Measurements from ENCODE around the gene CAMSAP2.

CAMSAP2 gene

DNA sequence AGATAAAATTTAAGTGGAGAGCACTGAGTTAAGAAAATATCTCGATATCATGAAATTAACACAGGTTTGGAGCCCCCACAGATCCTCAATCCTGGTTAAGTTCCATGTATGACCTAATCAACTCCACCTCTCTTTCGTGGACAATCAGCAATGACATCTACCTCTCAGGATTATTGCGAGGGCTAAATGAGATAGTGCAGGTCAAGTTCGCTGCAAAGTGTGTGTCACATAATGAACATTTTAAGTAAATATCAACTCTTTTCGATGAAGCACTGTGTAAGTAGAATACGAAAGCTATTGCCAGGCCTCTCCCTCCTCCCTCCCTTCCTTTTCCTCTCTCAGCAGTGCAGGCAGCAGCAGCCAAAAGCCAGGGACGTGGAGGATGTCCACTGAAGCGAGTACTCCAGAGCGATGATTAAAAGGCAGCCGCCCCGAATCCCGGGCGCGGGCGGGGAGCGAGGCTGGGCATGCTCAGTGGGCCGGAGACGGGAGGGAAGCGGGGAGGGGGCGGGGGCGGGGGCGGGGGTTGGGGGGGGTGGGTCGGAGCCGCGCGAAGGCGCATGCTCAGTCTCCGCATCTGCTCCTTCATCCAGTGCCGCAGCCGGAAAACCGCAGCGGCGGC is at the start of gene CAMSAP2:
TSS of gene CAMSAP2 (plus strand) at position 567 of the 622 bp plus-strand sequence. CDS start 935 bp downstream, outside the sequence.
- Mint-ChIP-seq H3K36me3 (ENCODE audit: low read depth) (peaks cover 8% of the 10 kb centered on the region), H3K9me3 (no peaks in the 10 kb centered on the region), H3K4me3 (peak within 1 kb of the TSS; percentile 99), H3K27ac (peak within 1 kb of the TSS; percentile 100), H3K4me1 (ENCODE audit: low read depth) (peaks cover 39% of the 10 kb centered on the region), H3K27me3 (peaks cover 26% of the 10 kb centered on the region)
- intact Hi-C loops (cut with micrococcal nuclease), result loop anchor here (5.0 kb wide), 2 partner anchors 71 to 116 kb away; partner anchors contain the start of genes DDX59 and KIF14

DNA sequence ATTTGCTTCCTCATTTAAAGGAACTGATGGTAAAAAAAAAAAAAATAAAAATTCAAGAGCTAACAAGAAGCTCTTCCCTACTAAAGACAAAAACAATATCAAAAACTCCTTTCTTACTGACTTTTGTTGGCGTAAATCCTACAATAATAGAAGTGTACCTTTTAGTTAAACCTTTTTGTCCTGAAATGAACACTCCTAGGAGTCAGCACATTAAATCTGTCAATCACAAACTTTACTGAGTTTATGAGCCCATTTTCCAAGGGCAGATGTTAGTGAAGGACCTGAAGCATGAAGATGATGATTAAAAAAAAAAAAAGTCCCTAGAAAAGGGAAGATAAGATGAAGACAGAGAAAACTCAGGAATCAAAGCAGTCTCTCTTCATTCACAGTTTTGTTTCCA is 46.4 kb upstream of the CAMSAP2 start:
- H3K4me1 Mint-ChIP-seq (ENCODE audit: low read depth), result no peaks in the 10 kb centered on the region
- H3K36me3 Mint-ChIP-seq (ENCODE audit: low read depth), result no peaks in the 10 kb centered on the region
- H3K27ac Mint-ChIP-seq, result no peak overlapping the region
- intact Hi-C loops (cut with micrococcal nuclease), result no loop called here
- H3K27me3 Mint-ChIP-seq, result no peaks in the 10 kb centered on the region
- H3K9me3 Mint-ChIP-seq, result peaks cover 7% of the 10 kb centered on the region
- no peak overlapping the region for H3K4me3 Mint-ChIP-seq

GRCh38 chr1:200693327-200693726 is 45.4 kb upstream of the CAMSAP2 start:
- H3K4me3 Mint-ChIP-seq, result no peak overlapping the region
- no peaks in the 10 kb centered on the region for H3K27me3 Mint-ChIP-seq
- H3K36me3 Mint-ChIP-seq (ENCODE audit: low read depth), result no peaks in the 10 kb centered on the region
- intact Hi-C loops (cut with micrococcal nuclease), result no loop called here
- peaks cover 17% of the 10 kb centered on the region for H3K9me3 Mint-ChIP-seq
- no peaks in the 10 kb centered on the region for H3K4me1 Mint-ChIP-seq (ENCODE audit: low read depth)
- no peak overlapping the region for H3K27ac Mint-ChIP-seq

GRCh38 chr1:200694738-200695137 is 44.0 kb upstream of the CAMSAP2 start:
- Mint-ChIP-seq H3K27ac (no peak overlapping the region), H3K27me3 (no peaks in the 10 kb centered on the region), H3K4me3 (no peak overlapping the region), H3K4me1 (ENCODE audit: low read depth) (no peaks in the 10 kb centered on the region), H3K9me3 (peaks cover 17% of the 10 kb centered on the region), H3K36me3 (ENCODE audit: low read depth) (no peaks in the 10 kb centered on the region)
- intact Hi-C loops (cut with micrococcal nuclease), result no loop called here

- Mint-ChIP-seq H3K4me3 (no peak overlapping the region), H3K27me3 (no peaks in the 10 kb centered on the region), H3K27ac (no peak overlapping the region), H3K9me3 (peaks cover 17% of the 10 kb centered on the region), H3K36me3 (ENCODE audit: low read depth) (no peaks in the 10 kb centered on the region), H3K4me1 (ENCODE audit: low read depth) (no peaks in the 10 kb centered on the region)
- intact Hi-C loops (cut with micrococcal nuclease), result no loop called here
Observed at GRCh38 chr1:200699871-200700270, 38.8 kb upstream of the CAMSAP2 start.

DNA sequence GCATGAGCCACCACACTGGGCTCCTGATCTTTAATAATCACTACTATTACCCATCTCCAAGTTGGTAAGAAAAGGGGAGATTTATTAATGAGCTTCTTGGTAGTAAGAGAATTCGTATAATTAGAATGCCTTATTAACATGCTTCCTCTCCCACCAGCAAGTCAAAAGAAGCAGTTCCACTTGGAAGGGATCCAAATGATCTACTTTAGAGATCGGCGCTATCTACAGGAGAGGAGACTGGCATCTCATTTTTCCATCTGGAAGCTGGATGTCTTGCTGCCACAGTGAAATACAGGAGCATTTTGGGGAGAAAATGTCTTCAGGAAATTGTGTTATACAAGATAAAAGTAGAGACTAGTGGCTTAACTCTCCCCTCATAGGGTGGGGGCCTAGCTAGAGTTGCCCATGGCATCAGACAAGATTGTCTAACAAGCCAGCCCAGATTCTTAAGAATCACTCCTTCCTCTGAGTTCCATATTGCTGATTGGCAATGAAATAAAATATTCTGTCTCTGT is 33.6 kb upstream of the CAMSAP2 start:
- H3K9me3 Mint-ChIP-seq, result no peaks in the 10 kb centered on the region
- no peaks in the 10 kb centered on the region for H3K4me1 Mint-ChIP-seq (ENCODE audit: low read depth)
- no peaks in the 10 kb centered on the region for H3K36me3 Mint-ChIP-seq (ENCODE audit: low read depth)
- H3K4me3 Mint-ChIP-seq, result no peak overlapping the region
- intact Hi-C loops (cut with micrococcal nuclease), result no loop called here
- H3K27ac Mint-ChIP-seq, result no peak overlapping the region
- no peaks in the 10 kb centered on the region for H3K27me3 Mint-ChIP-seq

GRCh38 chr1:200706111-200706814 is 32.4 kb upstream of the CAMSAP2 start:
- Mint-ChIP-seq H3K4me3 (no peak overlapping the region), H3K27me3 (no peaks in the 10 kb centered on the region), H3K27ac (no peak overlapping the region), H3K36me3 (ENCODE audit: low read depth) (no peaks in the 10 kb centered on the region), H3K9me3 (no peaks in the 10 kb centered on the region), H3K4me1 (ENCODE audit: low read depth) (no peaks in the 10 kb centered on the region)
- intact Hi-C loops (cut with micrococcal nuclease), result no loop called here

DNA sequence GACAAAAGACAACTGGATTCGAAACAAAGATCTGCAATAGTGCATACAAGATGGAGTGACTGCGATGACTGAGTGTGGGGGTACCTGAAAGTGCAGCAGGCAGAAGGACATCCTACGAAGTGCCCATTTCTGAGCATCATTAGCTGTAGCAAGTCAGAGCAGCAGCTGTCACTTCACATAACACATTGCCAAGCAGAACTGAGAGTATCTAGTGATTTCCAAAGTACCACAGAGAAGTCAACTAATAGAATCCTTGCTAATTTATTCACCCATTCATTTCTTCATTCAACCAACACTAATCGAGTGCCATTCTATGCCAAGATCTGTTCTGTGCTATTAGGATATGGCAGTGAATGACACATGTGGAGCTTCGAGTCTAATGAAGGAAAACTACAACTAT is 31.6 kb upstream of the CAMSAP2 start:
- Mint-ChIP-seq H3K36me3 (ENCODE audit: low read depth) (no peaks in the 10 kb centered on the region), H3K4me1 (ENCODE audit: low read depth) (no peaks in the 10 kb centered on the region), H3K9me3 (no peaks in the 10 kb centered on the region), H3K27ac (no peak overlapping the region), H3K27me3 (no peaks in the 10 kb centered on the region), H3K4me3 (no peak overlapping the region)
- intact Hi-C loops (cut with micrococcal nuclease), result no loop called here

DNA sequence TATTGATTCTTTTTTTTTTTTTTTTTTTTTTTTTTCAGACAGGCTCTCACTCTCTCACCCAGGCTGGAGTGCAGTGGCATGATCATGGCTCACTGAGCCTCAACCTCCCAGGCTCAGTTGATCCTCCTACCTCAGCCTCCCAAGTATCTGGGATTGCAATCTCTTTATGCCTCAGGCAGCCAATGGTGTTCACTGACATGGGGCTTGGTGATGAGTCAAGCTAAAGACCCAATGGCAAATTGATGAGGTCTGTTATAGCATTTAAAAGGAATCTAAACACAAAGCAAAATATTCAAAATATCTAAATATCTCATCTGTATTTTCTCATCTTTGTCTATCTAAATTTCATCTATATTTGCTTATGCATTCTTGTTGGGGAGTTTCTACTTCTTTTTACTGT is 30.5 kb upstream of the CAMSAP2 start:
- H3K4me1 Mint-ChIP-seq (ENCODE audit: low read depth), result no peaks in the 10 kb centered on the region
- no peaks in the 10 kb centered on the region for H3K9me3 Mint-ChIP-seq
- no peaks in the 10 kb centered on the region for H3K36me3 Mint-ChIP-seq (ENCODE audit: low read depth)
- no peak overlapping the region for H3K4me3 Mint-ChIP-seq
- intact Hi-C loops (cut with micrococcal nuclease), result no loop called here
- H3K27me3 Mint-ChIP-seq, result no peaks in the 10 kb centered on the region
- no peak overlapping the region for H3K27ac Mint-ChIP-seq

DNA sequence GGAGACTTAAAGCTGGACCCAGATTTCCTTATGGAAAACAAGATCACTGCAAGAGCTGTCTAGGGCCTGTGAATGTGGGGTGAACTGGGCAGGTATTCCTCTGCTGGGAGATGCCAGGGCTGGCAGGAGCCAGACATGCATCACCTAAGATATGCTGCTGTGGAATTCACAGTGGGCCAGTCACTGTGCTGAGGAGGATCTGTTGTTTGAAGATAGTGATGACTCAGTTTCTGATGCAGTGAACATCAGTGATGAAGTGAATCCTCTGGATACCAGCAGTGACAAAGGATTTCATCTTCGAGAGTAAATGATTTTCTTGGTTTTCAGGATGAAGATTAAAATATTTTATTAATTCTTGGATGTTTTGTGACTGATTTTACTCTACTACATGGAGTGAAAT is 29.9 kb upstream of the CAMSAP2 start:
- no peaks in the 10 kb centered on the region for H3K9me3 Mint-ChIP-seq
- no peak overlapping the region for H3K4me3 Mint-ChIP-seq
- H3K27me3 Mint-ChIP-seq, result no peaks in the 10 kb centered on the region
- intact Hi-C loops (cut with micrococcal nuclease), result no loop called here
- peaks cover 4% of the 10 kb centered on the region for H3K4me1 Mint-ChIP-seq (ENCODE audit: low read depth)
- no peaks in the 10 kb centered on the region for H3K36me3 Mint-ChIP-seq (ENCODE audit: low read depth)
- H3K27ac Mint-ChIP-seq, result no peak overlapping the region

DNA sequence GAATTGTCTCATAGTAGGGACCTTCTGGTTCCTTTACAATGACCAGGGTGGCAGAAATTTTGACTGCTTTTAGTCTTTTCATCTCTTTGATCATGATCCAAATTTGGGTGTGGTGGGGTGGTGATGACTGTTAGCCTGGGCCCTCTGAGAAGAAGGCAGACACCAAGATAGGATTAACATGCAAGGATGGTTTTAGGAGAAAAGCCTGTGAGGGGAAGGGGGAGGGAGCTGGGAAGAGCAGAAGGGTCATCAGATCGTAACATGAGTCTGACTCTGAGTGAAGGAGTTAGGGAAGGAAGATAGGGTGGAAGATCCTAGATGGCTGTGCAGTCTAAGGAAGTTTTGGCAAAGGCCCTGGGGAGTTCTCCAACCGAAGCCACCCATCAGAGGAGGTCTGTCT is 28.5 kb upstream of the CAMSAP2 start:
- intact Hi-C loops (cut with micrococcal nuclease), result no loop called here
- Mint-ChIP-seq H3K9me3 (no peaks in the 10 kb centered on the region), H3K4me1 (ENCODE audit: low read depth) (peaks cover 5% of the 10 kb centered on the region), H3K36me3 (ENCODE audit: low read depth) (no peaks in the 10 kb centered on the region), H3K4me3 (no peak overlapping the region), H3K27ac (no peak overlapping the region), H3K27me3 (no peaks in the 10 kb centered on the region)

GRCh38 chr1:200714504-200715187 is 24.0 kb upstream of the CAMSAP2 start:
- Mint-ChIP-seq H3K4me3 (no peak overlapping the region), H3K27me3 (no peaks in the 10 kb centered on the region), H3K36me3 (ENCODE audit: low read depth) (no peaks in the 10 kb centered on the region), H3K27ac (no peak overlapping the region), H3K9me3 (no peaks in the 10 kb centered on the region), H3K4me1 (ENCODE audit: low read depth) (peaks cover 5% of the 10 kb centered on the region)
- intact Hi-C loops (cut with micrococcal nuclease), result no loop called here

DNA sequence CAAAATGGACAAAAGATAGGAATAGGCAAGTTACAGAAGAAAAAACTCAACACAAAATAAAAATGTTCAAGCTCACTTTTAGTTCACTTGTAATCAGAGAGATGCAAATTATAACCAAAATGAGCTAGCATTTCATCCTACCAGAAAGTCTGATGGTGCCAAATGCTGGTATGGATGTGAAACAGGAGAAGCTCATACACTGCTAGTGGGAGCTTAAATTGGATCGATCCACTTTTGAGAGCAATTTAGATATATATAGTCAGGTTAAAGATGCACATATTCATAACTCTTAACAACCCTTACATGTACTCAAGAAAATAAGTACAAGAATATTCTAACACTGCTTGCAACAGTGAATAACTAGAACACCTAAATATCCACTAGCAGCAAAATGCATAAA is 18.5 kb upstream of the CAMSAP2 start:
- H3K4me3 Mint-ChIP-seq, result no peak overlapping the region
- H3K27ac Mint-ChIP-seq, result no peak overlapping the region
- no peaks in the 10 kb centered on the region for H3K9me3 Mint-ChIP-seq
- H3K4me1 Mint-ChIP-seq (ENCODE audit: low read depth), result no peaks in the 10 kb centered on the region
- peaks cover 3% of the 10 kb centered on the region for H3K27me3 Mint-ChIP-seq
- H3K36me3 Mint-ChIP-seq (ENCODE audit: low read depth), result no peaks in the 10 kb centered on the region
- intact Hi-C loops (cut with micrococcal nuclease), result no loop called here

GRCh38 chr1:200724064-200724463 is 14.6 kb upstream of the CAMSAP2 start:
- H3K4me3 Mint-ChIP-seq, result no peak overlapping the region
- no peak overlapping the region for H3K27ac Mint-ChIP-seq
- peaks cover 3% of the 10 kb centered on the region for H3K27me3 Mint-ChIP-seq
- no peaks in the 10 kb centered on the region for H3K36me3 Mint-ChIP-seq (ENCODE audit: low read depth)
- intact Hi-C loops (cut with micrococcal nuclease), result no loop called here
- no peaks in the 10 kb centered on the region for H3K9me3 Mint-ChIP-seq
- H3K4me1 Mint-ChIP-seq (ENCODE audit: low read depth), result no peaks in the 10 kb centered on the region

Measured in dendritic cell treated with granulocyte-macrophage colony-stimulating factor and Interleukin-4, amounts not matched to agents 40 ng/mL and 50 ng/mL, for 4 days (primary cell).